ENCODE data around the gene ZNF385D. TPM values are rescaled to one million over a fixed set of nuclear protein-coding genes. Genes with fewer than 3 reads are reported as not detected.

The ZNF385D gene
- total RNA-seq, 1 donor from 2014 or later: not detected

DNA sequence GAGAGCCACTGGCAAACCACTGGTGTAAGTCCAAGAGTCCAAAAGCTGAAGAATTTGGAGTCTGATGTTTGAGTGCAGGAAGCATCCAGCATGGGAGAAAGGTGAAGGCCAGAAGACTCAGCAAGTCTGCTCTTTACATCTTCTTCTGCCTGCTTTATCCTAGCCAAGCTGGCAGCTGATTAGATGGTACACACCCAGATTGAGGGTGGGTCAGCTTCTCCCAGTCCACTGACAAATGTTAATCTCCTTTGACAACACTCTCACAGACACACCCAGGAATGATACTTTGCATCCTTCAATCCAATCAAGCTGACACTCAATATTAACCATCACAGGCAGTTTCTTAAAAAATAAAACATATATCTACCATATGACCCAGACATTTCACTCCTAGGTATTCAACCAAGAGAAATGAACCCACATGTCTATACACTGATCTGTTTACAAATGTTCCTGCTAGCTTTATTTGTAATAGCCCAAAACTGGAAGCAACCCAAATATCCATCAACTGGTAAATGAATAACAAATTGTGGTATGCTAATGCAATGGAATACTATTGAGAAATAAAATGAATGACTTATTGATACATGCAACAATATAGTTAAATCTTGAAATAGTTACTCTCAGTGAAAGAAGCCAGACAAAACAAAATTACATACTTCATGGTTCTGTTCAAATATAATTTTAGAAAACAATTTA lies 373.8 kb downstream of the ZNF385D start:
- no peak for TF ChIP-seq CTCF (IDR thresholded peaks at IDR 0.05; ENCODE audit: insufficient read depth, low read length, poor library complexity, severe bottlenecking)
- Histone ChIP-seq H3K36me3 (ENCODE audit: control insufficient read depth, insufficient read depth, low read length) (no peaks in the 10 kb centered on the region), H3K4me3 (ENCODE audit: low read depth, low read length) (no peak overlapping the region), H3K27me3 (ENCODE audit: control insufficient read depth, insufficient read depth, low read length) (no peaks in the 10 kb centered on the region)
- no peak for DNase-seq (ENCODE audit: low read depth)

DNA sequence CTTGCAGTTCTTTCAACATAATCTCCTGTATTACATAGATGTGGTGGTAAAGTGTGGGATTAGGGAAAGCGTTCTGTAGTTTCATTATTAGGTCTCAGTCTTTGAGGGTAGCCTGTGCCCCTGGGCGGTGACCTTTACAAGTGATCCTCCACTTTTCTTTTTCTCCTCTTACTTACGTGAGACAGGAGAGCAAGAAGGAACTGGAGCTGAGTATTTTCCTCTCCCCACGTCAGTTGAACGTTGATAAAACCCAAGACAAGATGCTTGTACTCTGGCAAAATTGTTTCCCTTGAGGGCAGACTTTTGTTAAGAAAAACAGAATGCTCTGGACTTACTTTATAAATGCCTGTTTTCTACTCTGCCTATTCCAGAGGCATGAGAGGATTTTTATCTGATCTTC lies 378.7 kb downstream of the ZNF385D start:
- no peak overlapping the region for H3K4me3 ChIP-seq (ENCODE audit: low read depth, low read length)
- no peak for DNase-seq (ENCODE audit: low read depth)
- no peaks in the 10 kb centered on the region for H3K36me3 ChIP-seq (ENCODE audit: control insufficient read depth, insufficient read depth, low read length)
- H3K27me3 ChIP-seq (ENCODE audit: control insufficient read depth, insufficient read depth, low read length): no peaks in the 10 kb centered on the region
- no peak for TF ChIP-seq CTCF (IDR thresholded peaks at IDR 0.05; ENCODE audit: insufficient read depth, low read length, poor library complexity, severe bottlenecking)

Data from kidney epithelial cell (primary cell).